NOMO-1 treated with DMSO at 0.1 percent for 48 hours (cell line): Measurements from ENCODE around the gene AURKA.
"Not testable (repeated sequence)": the region's sequence is repeated elsewhere in the genome, so short reads cannot be mapped to it uniquely, and the experiment has no call there.

ENCODE experiments used
- DNase-seq: peaks from one replicate; lab custom pipeline; 2025; ENCODE audit not compliant: unreplicated experiment; lab: John Stamatoyannopoulos, UW

Gene AURKA

DNA sequence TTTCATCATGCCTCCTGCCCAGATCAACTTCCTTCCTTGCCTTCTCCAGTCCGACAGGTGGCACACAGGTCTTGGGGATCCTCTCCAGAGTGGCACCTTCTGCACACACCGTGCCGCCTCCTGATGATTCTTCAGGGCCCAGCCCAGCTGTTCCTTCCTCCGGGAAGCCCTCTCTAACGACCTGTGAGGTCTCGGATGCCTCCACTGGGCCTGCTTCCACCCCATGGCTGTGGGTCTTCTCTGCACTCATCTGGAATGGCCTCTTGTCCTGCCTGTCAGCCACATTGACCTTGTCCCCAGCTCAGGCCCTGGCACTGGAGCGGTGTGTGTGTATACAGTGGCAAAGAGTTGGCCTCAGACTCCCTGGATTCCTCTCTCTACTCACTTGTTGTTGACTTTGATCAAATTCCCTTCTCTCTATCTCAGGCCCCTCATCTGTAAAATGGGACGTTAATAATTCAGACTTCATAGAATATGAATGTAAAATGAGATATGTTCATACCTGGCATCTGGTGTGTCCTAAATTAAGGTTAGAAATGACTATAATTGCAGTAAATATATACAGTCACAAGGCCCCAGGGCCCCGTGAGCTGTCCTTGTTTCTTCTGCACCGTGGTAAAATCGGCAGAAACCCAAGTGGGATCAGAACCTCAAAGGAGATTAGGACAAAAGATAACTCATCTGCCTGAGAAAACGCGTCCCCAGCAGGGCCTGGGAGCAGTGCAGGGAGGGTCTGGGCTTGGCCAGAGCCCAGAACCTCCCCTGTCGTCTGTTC is 31.7 kb downstream of the AURKA start:
- DNase-seq, result no peak

DNA sequence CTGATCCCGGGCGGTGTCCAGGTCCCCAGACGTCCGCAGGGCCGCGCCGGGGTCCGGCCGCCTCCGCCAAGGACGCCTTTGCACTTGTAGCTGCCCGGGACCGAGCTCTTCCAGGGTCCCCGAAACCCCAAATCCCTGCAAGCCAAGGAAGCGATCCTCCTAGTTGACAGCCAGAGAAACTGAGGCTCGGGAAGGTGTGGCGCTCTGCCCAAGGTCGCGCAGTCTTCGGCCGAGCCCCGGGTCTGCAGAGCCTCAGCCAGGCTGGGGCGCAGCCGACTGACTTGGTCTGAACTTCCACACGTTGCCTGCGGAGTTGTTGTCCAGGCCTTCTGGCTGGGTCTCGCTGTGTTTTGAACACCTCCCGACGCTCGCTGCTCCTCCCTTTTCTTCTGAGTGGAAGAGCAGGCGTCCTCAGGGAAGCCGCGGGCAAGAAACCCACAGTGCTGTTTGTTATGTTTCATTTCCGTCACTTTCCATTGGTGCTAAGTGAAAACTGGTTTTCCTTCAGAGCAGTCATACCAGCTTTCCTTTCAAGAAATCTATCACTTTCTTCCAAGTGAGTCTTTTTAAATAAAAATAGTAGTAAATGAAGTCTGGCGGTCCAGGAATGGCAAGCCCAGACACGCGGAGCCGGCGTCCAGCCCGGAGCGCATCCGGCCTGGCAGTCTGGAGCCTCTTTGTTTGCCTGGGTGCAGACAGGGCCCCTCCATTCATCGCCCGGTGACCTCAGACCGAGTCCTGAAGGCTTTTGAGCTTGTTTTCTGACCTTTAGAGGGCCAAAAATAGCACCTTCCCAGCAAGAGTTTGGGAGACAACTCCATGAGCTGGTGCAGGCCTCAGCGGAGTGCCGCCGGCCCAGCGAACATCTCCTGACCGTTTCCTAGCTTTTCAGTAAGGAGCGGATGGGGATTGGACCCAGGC is 32.5 kb downstream of the AURKA start:
- DNase-seq, result peak; percentile 3

DNA sequence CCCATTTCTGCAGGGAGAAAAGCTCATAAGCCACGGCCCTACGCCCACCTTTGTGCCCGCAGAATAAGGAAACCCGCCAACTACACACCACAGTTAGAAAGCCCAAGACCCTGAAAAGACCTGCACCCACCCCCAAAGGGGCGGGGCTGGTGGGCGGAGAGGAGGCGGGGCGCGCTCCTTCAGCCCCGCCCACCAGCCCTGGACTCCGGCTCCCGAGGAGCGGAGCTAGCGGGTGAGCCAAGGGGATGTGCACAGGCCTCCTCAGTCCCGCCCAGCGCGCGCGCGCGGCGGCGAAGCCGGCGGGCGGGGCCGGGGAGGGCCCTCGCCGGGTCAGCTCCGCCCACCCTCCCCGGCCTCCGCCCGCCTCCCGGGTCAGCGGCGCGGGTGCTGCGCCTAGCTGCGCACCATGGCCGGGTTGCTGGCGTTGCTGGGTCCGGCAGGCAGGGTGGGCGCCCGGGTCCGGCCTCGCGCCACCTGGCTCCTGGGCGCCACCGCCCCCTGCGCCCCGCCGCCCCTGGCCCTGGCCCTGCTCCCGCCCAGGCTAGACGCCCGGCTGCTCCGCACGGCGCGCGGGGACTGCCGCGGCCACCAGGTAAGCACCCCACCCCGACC is 33.3 kb downstream of the AURKA start, which contains the start of gene FAM210B:
Gene FAM210B, plus strand, starts transcription at position 375 of the 612 bp plus-strand sequence. Its CDS starts 32 bp downstream, at position 407.
- peak; percentile 82 for DNase-seq

DNA sequence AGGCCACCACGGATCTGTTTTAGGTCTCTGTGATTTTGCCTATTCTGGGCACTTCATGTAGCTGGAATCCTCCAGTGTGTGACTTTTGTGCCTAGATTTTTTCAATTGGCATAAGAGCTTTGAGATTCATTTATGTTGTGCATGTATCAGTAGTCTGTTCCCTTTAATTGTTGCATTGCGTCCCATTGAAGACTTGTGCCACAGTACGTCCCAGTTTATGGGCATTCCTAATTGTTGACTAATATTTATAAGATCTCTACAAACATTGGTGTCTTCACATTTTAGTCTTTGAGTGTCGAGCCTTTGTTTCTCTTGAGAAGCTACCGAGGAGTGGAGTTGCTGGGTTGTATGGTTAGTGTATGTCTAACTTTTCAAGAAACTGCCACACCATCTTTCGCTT is 33.9 kb downstream of the AURKA start:
- DNase-seq, result no peak

DNA sequence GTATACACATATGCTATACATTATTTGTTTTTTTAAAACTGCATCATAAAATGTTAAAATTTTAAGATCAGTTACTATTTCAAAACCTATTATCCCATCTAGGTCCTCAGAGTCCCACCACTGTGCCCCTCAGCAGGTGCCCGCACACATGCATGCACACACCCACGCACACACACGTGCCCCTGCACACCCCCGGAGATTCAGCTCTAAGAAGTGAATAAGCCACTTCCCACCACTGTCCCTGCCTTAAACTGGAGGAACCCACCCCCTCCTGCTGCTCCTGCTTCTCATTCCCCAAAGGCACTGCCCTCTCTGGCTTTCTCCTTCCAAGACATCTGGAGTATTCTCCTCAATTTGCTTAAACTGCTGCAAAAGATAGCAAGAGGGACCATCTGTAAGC is 38.7 kb downstream of the AURKA start:
- DNase-seq, result no peak

DNA sequence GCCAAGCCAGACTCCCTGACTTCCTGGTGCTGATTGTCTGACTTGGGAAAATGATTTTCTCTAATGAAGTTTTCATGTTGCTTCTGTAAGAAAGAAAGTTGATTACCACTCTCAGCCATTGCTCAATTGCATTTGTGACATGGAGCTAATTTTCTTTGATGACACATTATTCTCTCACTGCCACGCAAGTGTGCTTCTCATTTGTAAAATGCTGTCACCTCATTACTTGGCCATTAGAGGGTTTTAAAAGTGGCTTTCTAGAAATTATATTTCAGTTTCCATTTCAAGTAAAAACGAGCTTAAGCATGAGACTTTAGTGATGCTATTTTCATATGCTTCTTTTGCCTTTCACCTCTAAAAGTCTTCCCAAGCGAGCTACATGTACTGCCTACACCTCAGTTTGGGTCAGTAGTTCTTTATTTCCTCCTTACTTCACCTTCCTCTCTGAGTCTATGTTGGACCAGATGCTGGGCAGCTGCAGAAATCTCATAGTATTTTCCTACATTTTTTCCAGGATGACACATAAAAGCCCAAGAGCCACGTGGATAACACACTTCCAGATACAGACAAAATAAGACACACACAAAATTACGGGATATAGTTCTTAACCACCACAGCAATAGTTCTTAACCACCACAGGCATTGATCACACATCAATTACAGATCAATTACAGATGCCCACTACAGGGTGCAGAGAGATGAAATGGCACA is 39.5 kb downstream of the AURKA start:
- DNase-seq, result no peak

DNA sequence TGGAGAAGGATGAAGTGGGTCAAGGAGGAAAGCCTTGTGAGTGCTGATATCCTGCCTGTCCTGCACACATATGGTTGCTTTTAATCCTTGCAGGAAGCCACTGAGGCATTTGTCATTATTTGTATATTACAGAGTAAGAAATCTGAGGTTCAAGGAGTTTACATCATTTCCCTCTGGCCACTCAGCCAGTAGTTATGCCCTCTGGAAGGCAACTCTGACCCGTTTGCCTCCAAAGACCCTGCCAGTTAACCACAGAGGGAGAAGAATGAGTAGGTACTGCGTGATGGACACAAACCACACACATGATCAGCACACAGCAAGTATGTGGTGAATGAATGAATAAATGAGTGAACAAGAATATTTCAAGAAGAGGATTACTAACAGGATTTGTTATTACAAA is 41.2 kb downstream of the AURKA start:
- DNase-seq, result no peak

DNA sequence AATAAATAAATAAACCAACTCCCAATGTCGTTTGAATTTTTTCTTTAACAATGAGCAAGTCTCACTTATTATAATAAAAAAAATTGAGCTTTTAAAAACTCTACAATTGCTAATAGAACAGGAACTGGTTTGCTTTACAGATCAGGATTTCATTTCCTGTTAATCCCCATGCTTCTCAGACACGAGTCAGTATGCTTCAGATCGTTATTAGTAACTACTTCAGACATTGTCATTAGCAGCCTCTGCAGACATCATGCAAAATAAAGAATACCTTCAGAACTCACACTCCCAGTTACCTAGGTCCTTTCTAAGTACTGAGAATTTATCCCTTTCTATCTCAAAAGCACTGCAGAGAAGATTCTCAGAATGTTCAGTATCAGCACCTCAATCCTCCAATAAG is 43.3 kb downstream of the AURKA start:
- DNase-seq, result no peak

DNA sequence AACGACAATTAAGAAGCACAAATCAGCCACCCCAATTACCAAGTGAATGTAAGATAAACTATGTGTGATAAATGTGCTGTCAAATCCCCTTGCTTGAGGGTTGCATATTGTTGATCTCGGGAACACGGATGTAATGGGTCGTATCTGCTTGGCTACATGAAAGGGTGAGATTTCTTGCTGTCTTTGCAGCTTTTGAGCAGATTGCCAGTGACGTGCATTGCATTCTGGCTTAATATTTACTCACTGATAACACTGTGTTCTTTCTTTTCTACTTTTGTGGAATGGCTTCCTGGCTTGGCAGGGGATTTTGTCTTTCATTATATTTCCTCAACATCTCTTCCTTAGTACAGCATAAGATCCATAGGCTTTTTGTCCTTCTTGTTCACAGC is 43.7 kb downstream of the AURKA start:
- DNase-seq, result no peak

DNA sequence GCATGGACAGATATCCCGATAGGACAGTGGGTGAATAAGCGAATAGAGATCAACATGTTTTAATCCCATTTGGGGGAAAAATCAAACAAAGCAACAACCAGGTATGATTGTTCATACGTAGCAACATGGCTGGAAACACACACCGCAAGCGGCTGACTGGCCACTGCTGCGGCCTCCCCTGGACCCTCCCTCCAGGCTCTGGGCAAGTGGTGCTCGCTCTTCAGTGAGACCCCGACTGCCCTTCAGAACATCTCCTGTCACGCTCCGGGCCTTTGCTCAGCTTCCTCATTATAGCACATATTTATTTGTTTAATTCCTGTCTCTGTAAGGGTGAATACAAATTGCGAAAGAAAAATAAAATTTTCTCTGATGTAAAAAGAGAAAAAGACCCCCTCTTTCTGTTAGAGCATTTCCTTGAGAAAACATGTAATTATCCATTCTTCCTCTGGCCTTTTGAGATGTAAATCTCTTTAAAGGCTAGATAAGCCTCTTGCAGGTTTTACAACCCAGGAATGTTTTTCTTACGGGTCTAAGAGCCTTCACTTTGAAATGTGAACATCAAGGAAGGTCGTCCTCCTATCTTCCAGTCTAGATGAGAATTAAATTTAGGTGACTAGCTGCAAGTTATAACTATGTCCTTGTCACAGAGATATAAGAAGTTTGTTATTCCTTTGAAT is 44.2 kb downstream of the AURKA start:
- no peak for DNase-seq

DNA sequence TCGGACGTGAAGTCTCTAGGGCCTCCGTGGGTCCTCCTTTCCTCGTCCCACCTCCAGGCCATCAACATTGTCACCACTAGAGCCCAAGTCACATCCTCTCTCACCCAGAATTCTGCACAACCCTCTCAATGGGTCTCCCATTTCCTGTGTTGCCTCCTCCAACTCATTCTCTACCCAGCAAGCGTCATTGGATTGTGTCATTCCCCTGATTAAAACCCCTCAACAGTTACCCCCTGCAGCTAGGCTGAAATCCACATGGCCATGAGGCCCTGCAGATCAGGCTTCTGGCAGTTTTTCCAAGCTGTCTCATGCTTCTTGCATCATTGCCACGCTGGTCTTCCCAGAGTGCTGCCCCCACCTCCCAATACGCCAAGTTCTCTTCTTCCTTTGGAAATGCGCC is 46.1 kb downstream of the AURKA start:
- DNase-seq, result no peak

DNA sequence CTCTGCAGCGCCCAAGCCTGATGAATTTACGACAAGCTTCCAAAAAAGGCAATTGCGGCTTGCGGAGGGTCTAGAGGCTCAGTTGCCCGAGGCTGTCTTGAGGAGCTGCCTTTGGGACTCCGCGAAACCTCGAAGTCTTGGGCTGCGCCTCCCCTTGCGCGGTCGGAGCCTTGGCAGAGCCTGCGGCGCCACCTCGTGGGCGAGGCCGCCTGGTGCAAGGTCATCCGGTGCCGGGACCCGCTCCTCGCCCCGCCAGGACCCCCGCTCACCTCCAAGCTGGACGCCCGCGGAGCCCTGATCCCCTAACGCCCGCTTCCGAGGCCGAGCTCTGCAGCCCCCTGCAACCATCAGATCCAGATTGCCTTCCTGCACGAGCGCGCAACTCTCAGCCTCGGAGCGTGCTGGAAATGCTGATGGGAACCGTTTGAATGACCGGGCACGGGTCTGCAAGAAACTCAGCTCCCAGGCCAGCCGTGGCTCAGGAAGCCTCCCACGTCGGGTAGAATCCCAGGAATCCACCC is 48.1 kb downstream of the AURKA start:
- peak; percentile 45 for DNase-seq

DNA sequence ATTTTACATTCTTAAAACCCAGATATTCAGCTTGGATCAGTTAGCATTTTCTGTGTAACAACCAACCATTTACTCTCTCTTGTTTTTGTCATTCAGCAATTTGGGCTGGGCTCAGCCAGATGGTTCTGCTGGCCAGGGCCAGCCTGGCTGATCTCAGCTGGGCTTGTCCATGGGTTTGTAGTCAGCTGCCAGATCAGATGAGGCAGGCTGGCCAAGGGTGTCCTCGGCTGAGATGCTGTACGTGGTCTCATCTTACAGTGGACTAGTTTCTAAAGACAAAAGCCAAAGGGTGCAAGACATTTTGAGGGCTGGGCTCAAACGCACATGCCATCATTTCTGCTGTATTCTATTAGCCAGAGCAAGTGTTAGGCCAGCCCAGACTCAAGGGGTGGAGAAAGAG is 49.2 kb downstream of the AURKA start:
- no peak for DNase-seq

DNA sequence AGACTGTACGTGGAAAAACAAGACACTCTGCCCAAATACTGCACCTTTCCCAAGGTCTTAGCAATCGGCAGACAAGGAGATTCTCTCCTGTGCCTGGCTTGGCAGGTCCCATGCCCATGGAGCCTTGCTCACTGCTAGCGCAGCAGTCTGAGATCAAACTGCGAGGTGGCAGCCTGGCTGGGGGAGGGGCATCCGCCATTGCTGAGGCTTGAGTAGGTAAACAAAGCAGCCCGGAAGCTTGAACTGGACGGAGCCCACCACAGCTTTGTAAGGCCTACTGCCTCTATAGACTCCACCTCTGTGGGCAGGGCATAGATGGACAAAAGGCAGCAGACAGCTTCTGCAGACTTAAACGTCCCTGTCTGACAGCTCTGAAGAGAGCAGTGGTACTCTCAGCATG is 55.3 kb downstream of the AURKA start:
- not testable (repeated sequence) for DNase-seq

DNA sequence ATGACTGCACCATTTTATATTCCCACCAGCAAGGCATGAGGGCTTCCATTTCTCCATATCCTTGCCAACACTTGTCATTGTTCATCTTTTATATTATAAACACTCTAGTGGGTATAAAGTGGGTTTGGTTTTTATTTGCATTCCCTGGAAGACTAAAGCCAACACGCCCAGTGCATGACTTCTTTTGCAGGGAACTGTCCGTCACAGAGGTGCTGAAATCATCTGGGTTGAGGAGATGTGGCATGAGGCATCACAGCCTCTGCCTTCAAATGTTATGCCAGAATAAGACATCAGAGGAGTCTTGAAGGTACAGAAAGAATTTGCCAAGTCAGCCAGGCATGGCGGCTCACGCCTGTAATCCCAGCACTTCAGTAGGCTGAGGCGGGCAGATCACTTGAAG is 63.2 kb downstream of the AURKA start:
- no peak for DNase-seq

DNA sequence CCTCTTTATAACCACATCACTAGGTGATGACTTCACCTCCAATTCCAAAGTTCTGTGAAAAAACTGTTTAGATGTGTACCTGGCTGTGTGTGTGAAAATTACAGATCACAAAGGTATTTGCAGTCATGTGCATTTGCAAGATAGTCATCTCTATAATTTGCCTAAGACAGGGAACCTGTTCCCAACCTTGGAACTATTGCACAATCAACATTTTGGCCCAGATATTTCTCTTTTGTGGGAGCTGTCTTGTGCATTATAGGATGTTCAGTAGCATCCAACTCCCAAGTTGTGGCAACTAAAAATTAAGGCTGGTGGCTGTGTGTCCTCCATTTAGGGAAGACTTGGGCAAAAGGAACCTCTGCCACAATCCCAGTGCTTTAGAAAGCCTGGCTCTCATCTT is 67.2 kb downstream of the AURKA start:
- no peak for DNase-seq

DNA sequence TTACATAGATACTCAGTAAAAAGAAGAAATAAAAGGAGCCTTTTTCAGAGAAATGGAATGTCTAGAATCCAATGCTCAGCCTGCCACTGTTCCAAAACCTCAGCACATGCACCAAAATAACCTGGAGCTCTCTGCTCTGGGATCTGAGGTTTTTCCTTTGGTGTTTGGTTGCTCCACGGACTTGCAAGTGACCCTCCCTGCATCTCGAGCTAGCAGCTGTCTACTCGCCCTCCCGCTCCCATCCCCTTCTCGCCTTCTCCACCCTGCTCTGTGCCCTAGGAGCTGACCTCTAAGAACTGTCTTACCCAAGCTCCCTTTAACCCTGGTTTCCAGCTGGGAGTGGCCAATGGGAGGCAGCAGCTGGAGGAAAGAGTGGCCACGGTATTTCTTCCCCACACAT is 68.4 kb downstream of the AURKA start:
- no peak for DNase-seq

DNA sequence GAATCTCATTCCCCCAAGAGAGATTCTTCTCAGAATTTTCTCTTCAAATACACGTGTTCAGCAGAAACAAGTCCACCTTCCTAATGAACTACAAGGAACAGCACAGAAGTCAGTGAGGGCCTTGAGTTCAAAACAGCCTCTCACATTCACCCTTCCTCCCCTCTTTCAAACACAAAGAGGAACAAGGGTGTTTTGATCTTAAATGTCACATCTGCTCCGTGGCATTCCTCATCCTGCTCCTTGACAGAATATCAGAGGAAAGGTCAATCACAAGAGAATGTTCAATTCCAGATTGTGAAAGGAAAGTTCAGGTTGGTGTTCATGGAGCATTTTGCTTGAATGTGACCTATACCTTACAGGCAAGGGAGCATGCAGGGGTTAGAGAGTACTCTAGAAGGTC is 68.8 kb downstream of the AURKA start:
- no peak for DNase-seq

DNA sequence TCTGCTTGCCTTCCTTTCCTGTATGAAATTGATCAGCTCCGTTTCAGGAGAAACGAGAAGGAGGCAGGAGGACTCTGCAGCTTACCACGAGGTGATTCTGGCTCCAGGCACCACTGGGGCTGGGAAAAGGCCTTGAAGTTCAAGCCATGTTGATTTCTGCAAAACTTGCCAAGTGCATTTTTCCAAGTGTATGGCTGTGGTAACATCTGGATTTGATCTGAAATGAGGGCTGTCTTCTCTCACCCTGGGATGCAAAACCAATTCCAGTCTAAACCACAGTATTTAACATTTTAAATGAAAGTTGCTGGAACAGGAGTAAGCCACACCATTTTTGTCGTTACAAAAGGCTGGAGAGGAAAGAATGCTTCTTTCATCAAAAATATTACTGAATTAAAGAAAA is 69.3 kb downstream of the AURKA start:
- no peak for DNase-seq
